Uterus (tissue), 2 donors: Measurements from ENCODE around the gene NRG3.

ENCODE experiments used
- CTCF ChIP-seq, 4 experiments: fragments of 200-600 bp in 2 of 4; fragments of 450-650 bp in 2 of 4; sonication (generic) in 2 of 4; IDR thresholded peaks; one replicate each; pipeline ENCODE4 v1.5.1; 2016 to 2019; ENCODE audit warnings: antibody characterized with exemption in 4 of 4, mild to moderate bottlenecking in 2 of 4, moderate library complexity in 1 of 4
- POLR2A ChIP-seq, 2 donors: fragments of 450-650 bp; IDR thresholded peaks; one replicate each; pipeline ENCODE4 v1.6.1; 2016; ENCODE audit warnings: antibody characterized with exemption in 2 of 2, mild to moderate bottlenecking in 1 of 2, moderate library complexity in 1 of 2

- no peak for TF ChIP-seq CTCF (IDR thresholded peaks at IDR 0.05)
- no peak for TF ChIP-seq POLR2A (IDR thresholded peaks at IDR 0.05)
These were observed 1012.5 kb downstream of the NRG3 start for GRCh38 chr10:82887488-82887887.
